ENCODE data around the gene PTH2R.

DNA sequence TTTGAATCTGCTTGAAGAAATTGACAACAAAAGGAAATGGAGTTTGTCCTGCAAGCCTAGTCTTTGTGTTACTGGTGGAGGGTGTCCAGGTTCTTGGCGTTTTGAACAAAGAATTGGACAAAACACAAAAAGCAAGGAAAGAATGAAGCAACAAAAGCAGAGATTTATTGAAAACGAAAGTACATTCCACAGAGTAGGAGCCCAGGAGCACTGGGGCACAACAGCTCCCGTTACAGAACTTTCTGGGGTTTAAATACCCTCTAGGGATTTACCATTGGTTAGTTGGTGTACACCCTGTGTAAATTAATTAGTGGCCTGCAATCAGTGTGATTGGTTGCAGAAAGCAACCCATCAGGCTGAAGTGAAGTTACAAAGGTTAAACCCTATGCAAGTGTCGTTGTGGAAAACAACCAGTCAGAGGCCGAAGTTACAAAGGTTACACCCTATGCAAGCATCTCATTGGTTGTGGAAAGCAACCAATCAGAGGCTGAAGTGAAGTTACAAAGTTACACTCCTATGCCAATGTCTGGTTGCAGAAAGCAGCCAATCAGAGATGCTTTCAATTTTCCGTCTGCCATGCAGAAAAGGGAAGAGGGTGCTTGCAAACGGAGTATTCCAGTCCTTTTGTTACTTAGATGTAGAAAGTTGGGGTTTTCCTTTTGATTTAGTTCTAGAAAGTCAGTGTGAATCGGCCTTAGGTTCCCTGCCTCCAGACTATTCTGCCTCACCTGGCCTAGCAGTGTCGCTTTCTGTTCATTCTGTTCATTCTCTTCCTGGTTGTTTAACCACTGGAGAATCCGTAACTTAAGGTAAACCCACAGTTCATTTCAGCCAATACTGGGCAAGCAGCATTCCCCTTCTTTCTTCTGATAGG, 47.6 kb upstream of the PTH2R start:
- TF ChIP-seq CTCF (IDR thresholded peaks at IDR 0.05 in 8 of 11, conservative IDR thresholded peaks at IDR 0.05 in 3 of 11) (no peak), POLR2A (IDR thresholded peaks at IDR 0.05) (no peak), POLR2AphosphoS5 (IDR thresholded peaks at IDR 0.05) (peak in 1 of 3 donors; percentile 35)
